Suprapubic skin (tissue), 4 donors: ENCODE data around the gene CD274.

ENCODE experiments used
- POLR2A ChIP-seq, 2 donors: fragments of 450-650 bp; IDR thresholded peaks; one replicate each; pipeline ENCODE4 v1.6.1; 2017; ENCODE audit warnings: antibody characterized with exemption in 2 of 2, mild to moderate bottlenecking in 2 of 2, moderate library complexity in 2 of 2
- POLR2AphosphoS5 ChIP-seq, 3 donors: sonication (generic); formaldehyde crosslinking; IDR thresholded peaks; one replicate each; pipeline ENCODE4 v1.6.1; 2017; ENCODE audit warnings: antibody characterized with exemption in 3 of 3
- TF ChIP-seq, protein P1 (sequence below), 2 donors: fragments of 200-600 bp in 1 of 2; fragments of 450-650 bp in 1 of 2; sonication (generic) in 1 of 2; IDR thresholded peaks; one replicate each; pipeline ENCODE4 v1.5.1; 2016 to 2019; ENCODE audit warnings: antibody characterized with exemption in 2 of 2, mild to moderate bottlenecking in 1 of 2, moderate library complexity in 1 of 2

DNA sequence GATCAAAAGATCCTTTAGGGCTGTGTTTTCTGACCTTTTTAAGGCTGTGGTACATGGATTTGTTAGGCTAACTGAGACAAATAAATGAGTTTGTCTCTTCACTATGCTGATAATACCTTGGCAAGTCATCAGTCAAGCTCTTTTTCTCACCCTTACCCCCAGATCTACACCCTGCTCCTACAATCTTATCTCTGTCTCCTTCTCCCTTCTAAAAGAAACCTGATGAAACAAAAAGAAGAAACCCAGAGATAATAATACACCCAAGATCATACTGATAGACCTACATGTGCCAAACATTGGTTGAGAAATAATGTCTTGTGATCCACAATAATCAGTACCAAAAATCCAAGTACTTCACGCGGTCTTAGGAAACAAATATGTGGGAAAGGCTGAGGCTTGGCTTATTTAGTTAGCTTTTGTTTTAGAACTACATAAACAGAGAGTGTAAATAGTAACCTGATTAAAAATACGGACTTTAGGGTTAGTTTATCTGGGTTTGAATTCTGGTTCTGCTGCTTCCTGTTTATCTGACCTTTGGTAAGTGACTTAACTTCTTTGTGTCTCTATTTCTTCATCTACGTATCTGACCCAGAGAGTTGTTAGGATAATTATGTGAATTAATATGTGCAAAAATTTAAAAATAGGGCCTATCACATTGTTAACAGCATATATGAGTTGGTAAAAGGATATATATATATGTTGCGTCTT lies 35.2 kb downstream of the CD274 start:
- TF ChIP-seq, protein P1, sequence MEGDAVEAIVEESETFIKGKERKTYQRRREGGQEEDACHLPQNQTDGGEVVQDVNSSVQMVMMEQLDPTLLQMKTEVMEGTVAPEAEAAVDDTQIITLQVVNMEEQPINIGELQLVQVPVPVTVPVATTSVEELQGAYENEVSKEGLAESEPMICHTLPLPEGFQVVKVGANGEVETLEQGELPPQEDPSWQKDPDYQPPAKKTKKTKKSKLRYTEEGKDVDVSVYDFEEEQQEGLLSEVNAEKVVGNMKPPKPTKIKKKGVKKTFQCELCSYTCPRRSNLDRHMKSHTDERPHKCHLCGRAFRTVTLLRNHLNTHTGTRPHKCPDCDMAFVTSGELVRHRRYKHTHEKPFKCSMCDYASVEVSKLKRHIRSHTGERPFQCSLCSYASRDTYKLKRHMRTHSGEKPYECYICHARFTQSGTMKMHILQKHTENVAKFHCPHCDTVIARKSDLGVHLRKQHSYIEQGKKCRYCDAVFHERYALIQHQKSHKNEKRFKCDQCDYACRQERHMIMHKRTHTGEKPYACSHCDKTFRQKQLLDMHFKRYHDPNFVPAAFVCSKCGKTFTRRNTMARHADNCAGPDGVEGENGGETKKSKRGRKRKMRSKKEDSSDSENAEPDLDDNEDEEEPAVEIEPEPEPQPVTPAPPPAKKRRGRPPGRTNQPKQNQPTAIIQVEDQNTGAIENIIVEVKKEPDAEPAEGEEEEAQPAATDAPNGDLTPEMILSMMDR (IDR thresholded peaks at IDR 0.05) = no peak
- TF ChIP-seq POLR2A (IDR thresholded peaks at IDR 0.05) (no peak), POLR2AphosphoS5 (IDR thresholded peaks at IDR 0.05) (no peak)
